ENCODE data around the gene STAG3. TPM values are rescaled to one million over a fixed set of nuclear protein-coding genes. Genes with fewer than 3 reads are reported as not detected.
A peak's percentile ranks its signal among the peaks of the same experiment; 100 is the strongest.

Gene STAG3
- total RNA-seq, 1 donor from 2014 or later: 1.1 TPM

DNA sequence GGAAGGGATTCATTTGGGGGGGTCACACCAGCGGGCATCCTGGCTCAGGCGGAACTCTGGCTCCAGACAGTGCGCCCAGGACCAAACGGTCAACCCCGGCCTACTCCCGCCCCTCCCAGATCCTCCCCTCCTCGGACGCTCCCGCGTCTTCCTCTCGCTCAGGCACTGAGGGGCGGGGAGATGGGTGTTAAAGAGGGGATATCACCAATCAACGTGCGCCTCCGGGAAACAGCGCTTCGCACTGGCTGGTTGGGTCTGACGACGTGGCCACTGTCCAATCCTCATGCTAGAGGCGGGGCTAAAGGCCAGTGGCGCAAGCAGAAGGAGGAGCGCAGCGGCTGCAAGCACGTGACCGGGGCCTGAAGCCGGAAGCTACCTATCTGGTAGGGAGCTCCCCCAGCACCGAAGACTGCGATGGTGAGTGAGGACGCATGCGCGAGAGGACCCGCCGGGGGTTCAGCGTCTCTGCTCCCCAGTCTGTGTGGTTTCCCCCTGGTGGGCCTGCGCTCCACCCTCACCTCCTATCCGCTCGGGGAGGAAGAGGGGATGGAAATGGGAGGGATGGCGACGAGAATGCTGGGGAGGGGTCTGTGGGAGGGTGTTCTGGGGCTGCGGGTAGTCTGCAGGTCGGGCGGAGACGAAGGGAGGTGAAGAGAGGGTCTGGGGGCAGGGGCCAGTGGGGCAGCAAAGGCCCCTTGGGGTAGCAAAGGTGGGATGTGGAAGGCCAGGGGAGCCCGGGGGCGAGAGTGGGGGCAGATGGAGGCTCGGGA is 29.0 kb upstream of the STAG3 start, which contains the start of gene LAMTOR4:
TSS of gene LAMTOR4 (plus strand) at position 360 of the 770 bp plus-strand sequence. CDS start at position 415, 55 bp downstream.
- H3K27me3 ChIP-seq (ENCODE audit: control insufficient read depth, insufficient read depth, low read length): no peaks in the 10 kb centered on the region
- TF ChIP-seq, protein P1, sequence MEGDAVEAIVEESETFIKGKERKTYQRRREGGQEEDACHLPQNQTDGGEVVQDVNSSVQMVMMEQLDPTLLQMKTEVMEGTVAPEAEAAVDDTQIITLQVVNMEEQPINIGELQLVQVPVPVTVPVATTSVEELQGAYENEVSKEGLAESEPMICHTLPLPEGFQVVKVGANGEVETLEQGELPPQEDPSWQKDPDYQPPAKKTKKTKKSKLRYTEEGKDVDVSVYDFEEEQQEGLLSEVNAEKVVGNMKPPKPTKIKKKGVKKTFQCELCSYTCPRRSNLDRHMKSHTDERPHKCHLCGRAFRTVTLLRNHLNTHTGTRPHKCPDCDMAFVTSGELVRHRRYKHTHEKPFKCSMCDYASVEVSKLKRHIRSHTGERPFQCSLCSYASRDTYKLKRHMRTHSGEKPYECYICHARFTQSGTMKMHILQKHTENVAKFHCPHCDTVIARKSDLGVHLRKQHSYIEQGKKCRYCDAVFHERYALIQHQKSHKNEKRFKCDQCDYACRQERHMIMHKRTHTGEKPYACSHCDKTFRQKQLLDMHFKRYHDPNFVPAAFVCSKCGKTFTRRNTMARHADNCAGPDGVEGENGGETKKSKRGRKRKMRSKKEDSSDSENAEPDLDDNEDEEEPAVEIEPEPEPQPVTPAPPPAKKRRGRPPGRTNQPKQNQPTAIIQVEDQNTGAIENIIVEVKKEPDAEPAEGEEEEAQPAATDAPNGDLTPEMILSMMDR (IDR thresholded peaks at IDR 0.05; ENCODE audit: insufficient read depth, low read length, poor library complexity, severe bottlenecking): no peak
- peak within 1 kb of the TSS; percentile 76 for H3K4me3 ChIP-seq (ENCODE audit: low read depth, low read length)
- no peaks in the 10 kb centered on the region for H3K36me3 ChIP-seq (ENCODE audit: control insufficient read depth, insufficient read depth, low read length)
- peak; percentile 97 for DNase-seq (ENCODE audit: low read depth)

DNA sequence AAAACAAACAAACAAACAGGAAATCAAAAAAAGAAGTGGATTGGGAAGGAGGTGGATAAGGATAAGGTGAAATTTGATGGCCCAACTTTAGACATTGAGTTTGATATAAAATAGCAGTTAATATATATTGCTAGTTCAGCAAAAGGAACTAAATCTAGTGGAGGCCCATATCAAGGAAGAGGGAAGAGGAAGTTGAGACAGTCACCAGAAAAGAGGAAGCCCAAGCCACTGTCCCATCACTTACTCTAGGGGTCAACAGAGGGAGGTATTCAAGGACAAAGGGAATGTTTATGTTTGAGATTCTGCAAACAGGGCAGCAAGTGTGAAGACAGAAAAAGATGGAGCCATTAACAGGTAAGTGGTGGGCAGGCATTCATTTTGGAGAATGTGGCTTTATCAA is 25.3 kb upstream of the STAG3 start:
- TF ChIP-seq, protein P1 (IDR thresholded peaks at IDR 0.05; ENCODE audit: insufficient read depth, low read length, poor library complexity, severe bottlenecking): no peak
- Histone ChIP-seq H3K27me3 (ENCODE audit: control insufficient read depth, insufficient read depth, low read length) (no peaks in the 10 kb centered on the region), H3K36me3 (ENCODE audit: control insufficient read depth, insufficient read depth, low read length) (peaks cover under 1% of the 10 kb centered on the region), H3K4me3 (ENCODE audit: low read depth, low read length) (no peak overlapping the region)
- DNase-seq (ENCODE audit: low read depth): no peak

DNA sequence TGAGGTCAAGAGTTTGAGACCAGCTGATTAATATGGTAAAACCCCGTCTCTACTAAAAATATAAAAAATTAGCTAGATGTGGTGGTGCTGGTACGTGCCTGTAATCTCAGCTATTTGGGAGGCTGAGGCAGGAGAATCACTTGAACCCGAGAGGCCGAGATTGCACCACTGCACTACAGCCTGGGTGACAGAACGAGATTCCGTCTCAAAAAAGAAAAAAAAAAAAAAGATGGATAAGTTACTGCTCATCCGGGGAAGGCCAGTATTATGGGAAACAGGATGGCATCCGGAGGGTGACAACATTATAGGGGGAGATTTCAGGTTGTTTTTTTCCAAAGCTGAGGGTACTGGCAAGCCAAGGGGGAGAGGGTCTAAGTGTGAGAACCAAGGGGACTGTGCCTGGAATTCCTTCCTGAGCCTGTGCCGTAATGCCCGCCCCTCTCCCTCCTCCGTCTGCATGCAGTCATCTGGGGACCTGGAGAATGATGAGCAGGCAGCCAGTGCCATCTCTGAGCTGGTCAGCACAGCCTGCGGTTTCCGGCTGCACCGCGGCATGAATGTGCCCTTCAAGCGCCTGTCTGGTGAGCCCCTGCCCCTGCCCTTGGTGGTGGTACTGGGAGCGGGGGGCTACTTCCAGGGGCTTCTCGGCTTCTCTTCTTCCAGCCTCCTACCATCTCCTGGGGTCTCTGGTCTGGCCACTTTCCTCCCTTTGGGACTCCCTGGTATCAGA is 24.6 kb upstream of the STAG3 start:
- no peak overlapping the region for H3K4me3 ChIP-seq (ENCODE audit: low read depth, low read length)
- no peak for DNase-seq (ENCODE audit: low read depth)
- no peaks in the 10 kb centered on the region for H3K27me3 ChIP-seq (ENCODE audit: control insufficient read depth, insufficient read depth, low read length)
- peaks cover 1% of the 10 kb centered on the region for H3K36me3 ChIP-seq (ENCODE audit: control insufficient read depth, insufficient read depth, low read length)
- TF ChIP-seq, protein P1 (IDR thresholded peaks at IDR 0.05; ENCODE audit: insufficient read depth, low read length, poor library complexity, severe bottlenecking): no peak

DNA sequence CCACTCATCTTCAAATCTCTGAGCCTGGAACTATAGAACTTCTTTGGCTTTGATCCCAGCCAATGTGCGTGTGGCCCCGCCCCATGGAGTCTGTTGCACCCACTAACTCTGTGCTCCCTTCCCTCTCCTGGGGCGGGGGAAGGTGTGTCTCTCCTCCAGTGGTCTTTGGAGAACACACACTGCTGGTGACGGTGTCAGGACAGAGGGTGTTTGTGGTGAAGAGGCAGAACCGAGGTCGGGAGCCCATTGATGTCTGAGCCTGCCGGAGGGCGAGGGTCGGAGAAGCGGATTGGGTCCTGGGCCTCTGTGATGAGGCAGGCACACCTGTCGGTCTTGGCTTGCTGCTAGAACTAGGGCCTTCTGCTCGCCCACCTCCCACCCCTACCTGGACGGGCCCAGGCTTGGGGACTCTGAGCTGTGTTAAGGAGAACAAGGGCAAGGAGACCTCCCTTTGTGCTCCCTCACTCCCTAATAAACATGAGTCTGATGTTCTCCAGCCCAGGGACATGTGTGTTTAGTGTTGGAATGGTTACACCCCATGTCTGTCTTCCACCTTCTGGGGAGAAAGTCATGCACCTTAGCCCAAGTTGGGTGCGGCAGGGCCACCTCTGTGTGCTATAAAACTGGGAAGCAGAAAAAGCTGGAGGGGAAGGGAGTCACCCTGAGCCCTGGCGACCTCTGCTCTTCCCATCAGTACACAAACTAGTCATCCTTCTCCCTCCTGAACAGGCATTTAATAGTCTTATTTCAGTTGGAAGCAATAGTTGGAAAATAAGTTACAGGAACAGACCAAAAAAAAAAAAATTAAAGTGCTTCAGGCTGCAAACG is 23.8 kb upstream of the STAG3 start:
- Histone ChIP-seq H3K27me3 (ENCODE audit: control insufficient read depth, insufficient read depth, low read length) (no peaks in the 10 kb centered on the region), H3K4me3 (ENCODE audit: low read depth, low read length) (no peak overlapping the region), H3K36me3 (ENCODE audit: control insufficient read depth, insufficient read depth, low read length) (peaks cover 1% of the 10 kb centered on the region)
- TF ChIP-seq, protein P1 (IDR thresholded peaks at IDR 0.05; ENCODE audit: insufficient read depth, low read length, poor library complexity, severe bottlenecking): no peak
- no peak for DNase-seq (ENCODE audit: low read depth)

DNA sequence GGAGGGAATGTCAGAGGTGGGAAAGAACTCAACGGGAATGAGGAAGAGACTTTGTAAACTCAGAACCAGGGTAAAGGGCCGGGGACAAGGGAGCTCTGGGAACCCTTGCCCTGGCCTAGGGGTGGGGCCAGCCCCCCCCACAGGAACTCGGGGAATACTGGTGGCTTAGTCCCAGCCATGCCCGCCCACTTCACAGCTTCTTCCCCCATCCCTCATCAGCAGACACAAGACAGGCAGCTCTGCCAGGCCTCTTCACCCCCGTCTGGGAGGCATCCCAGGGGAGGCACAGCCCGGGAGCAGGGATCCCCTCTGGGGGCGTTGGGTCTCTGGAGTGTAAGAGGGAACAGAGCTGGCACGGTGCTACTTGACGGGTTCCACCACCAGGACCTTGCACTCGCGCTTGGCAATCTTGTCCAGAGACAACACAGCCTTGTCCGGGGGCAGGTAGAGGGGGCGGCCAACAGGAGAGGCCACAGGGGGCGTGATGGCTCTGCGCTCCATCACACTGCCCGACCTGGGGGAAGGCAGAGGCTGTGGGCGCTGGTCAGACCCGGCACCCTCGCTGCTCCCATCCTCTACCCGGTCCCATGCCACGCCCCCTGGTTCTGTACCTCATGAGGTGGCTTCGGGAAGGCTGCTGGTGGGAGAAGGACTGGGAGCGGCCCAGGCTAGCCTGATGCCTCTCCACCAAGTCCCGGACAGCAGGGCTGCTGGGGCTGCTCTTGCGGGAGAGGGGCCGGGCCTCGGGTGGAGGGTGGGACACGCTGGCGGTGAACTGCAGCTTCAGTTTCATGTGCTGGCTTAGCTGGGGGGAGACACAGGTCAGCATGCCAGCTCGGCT is 22.8 kb upstream of the STAG3 start:
- H3K4me3 ChIP-seq (ENCODE audit: low read depth, low read length): no peak overlapping the region
- DNase-seq (ENCODE audit: low read depth): no peak
- TF ChIP-seq, protein P1 (IDR thresholded peaks at IDR 0.05; ENCODE audit: insufficient read depth, low read length, poor library complexity, severe bottlenecking): no peak
- H3K27me3 ChIP-seq (ENCODE audit: control insufficient read depth, insufficient read depth, low read length): no peaks in the 10 kb centered on the region
- H3K36me3 ChIP-seq (ENCODE audit: control insufficient read depth, insufficient read depth, low read length): peaks cover 1% of the 10 kb centered on the region

Measured in kidney epithelial cell (primary cell).